ENCODE measurements around the gene MIER2.

The MIER2 gene

DNA sequence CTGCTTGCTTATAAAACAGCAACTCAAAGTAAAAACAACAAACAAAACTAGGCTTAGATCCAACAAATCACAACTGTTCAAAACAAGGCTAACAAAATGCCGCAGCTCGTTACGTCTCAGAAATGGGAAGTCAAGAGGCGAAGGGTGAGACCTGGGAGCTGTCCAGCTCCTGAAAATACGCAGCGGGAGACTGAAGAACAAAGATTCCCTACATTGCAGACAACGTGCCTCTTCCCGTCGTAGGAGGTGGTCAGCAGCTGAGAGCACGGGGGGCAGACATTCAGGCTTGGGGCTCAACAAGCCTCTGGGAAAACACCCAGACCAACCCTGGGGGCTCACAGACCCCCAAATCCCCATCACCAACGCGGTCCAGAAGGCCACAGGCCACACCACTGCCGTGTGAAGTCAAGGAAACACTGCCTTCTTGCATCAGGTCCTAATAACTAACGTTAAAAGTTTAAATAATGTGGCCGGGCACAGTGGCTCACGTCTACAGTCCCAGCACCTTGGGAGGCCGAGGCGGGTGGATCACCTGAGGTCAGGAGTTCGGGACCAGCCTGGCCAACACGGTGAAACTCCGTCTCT lies 66.9 kb downstream of the MIER2 start:
- TF ChIP-seq, protein P1, sequence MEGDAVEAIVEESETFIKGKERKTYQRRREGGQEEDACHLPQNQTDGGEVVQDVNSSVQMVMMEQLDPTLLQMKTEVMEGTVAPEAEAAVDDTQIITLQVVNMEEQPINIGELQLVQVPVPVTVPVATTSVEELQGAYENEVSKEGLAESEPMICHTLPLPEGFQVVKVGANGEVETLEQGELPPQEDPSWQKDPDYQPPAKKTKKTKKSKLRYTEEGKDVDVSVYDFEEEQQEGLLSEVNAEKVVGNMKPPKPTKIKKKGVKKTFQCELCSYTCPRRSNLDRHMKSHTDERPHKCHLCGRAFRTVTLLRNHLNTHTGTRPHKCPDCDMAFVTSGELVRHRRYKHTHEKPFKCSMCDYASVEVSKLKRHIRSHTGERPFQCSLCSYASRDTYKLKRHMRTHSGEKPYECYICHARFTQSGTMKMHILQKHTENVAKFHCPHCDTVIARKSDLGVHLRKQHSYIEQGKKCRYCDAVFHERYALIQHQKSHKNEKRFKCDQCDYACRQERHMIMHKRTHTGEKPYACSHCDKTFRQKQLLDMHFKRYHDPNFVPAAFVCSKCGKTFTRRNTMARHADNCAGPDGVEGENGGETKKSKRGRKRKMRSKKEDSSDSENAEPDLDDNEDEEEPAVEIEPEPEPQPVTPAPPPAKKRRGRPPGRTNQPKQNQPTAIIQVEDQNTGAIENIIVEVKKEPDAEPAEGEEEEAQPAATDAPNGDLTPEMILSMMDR (conservative IDR thresholded peaks at IDR 0.05; ENCODE audit: low read depth, low read length): no peak
- Histone ChIP-seq H2AFZ (ENCODE audit: low read depth) (no peak overlapping the region), H3K9ac (no peak overlapping the region), H3K27ac (no peak overlapping the region), H3K4me3 (IDR thresholded peaks at IDR 0.05; ENCODE audit: insufficient read depth, low read depth, low read length) (no peak overlapping the region), H3K27me3 (ENCODE audit: insufficient read depth, low read depth) (peaks cover 45% of the 10 kb centered on the region; the same call in 1 of the 2 replicates), H3K36me3 (ENCODE audit: insufficient read depth) (no peaks in the 10 kb centered on the region), H4K20me1 (ENCODE audit: insufficient read depth) (no peaks in the 10 kb centered on the region), H3K79me2 (ENCODE audit: insufficient read depth, low read depth) (no peaks in the 10 kb centered on the region), H3K4me2 (no peak overlapping the region), H3K4me1 (ENCODE audit: low read depth, poor library complexity, severe bottlenecking) (no peaks in the 10 kb centered on the region)

DNA sequence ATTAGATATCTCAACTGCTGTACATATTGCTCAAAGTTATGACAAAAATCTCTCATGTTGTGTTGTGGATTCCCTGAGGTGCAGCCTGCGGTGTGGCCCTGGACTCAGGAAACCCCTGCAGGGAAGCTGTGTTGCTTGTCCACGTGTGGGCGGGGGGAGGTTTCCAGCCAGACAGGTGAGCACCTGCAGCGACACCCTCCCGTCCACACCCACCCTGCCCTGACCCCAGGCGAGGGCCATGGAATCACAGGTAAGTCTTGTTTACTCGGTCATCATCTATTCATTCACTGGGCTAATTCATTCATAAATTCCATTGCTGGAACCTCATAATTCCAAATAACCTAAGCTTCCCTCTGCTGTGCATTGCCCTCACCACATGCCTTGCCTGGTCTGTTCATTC lies 67.5 kb downstream of the MIER2 start:
- no peak overlapping the region for H3K9ac ChIP-seq
- H3K79me2 ChIP-seq (ENCODE audit: insufficient read depth, low read depth): no peaks in the 10 kb centered on the region
- peaks cover 46% of the 10 kb centered on the region; the same call in 1 of the 2 replicates for H3K27me3 ChIP-seq (ENCODE audit: insufficient read depth, low read depth)
- no peak overlapping the region for H3K4me2 ChIP-seq
- H3K36me3 ChIP-seq (ENCODE audit: insufficient read depth): no peaks in the 10 kb centered on the region
- H4K20me1 ChIP-seq (ENCODE audit: insufficient read depth): no peaks in the 10 kb centered on the region
- H2AFZ ChIP-seq (ENCODE audit: low read depth): no peak overlapping the region
- H3K4me3 ChIP-seq (IDR thresholded peaks at IDR 0.05; ENCODE audit: insufficient read depth, low read depth, low read length): no peak overlapping the region
- TF ChIP-seq, protein P1 (conservative IDR thresholded peaks at IDR 0.05; ENCODE audit: low read depth, low read length): no peak
- H3K4me1 ChIP-seq (ENCODE audit: low read depth, poor library complexity, severe bottlenecking): no peaks in the 10 kb centered on the region
- H3K27ac ChIP-seq: no peak overlapping the region

DNA sequence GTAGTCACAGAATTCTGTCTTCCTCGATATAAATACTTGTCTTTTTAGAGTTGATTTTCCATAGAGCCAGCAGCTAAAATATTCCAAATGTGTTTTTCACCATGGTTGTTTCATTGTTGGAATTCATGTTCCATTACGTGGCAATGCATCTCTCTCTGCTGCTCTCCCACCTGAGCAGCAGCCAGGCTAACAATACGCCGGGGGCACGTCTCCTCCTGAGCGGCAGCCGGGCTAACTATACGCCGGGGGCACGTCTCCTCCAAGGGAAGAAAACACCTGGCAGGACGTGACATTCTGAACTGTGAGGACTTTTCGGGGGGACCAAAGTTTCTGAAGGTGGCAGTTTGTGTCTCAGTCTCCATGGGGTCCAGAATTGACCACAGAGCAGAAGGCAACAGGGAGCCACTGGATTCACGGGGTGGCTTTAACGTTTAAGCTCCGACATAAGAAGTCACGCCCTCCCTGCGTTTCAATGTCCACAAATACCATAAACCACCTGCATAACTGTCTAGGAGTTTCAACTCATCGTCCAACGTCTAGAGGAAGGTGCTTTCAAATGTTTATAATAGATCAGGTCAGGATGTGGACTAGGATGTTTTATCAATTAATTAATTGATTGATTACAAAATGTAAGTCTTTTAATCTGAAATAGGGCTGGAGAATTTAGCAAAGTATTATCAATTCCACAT lies 68.5 kb downstream of the MIER2 start:
- Histone ChIP-seq H3K27ac (no peak overlapping the region), H2AFZ (ENCODE audit: low read depth) (no peak overlapping the region), H4K20me1 (ENCODE audit: insufficient read depth) (no peaks in the 10 kb centered on the region), H3K4me3 (IDR thresholded peaks at IDR 0.05; ENCODE audit: insufficient read depth, low read depth, low read length) (no peak overlapping the region), H3K36me3 (ENCODE audit: insufficient read depth) (no peaks in the 10 kb centered on the region), H3K4me2 (no peak overlapping the region), H3K27me3 (ENCODE audit: insufficient read depth, low read depth) (peaks cover 47% of the 10 kb centered on the region; the same call in 1 of the 2 replicates), H3K4me1 (ENCODE audit: low read depth, poor library complexity, severe bottlenecking) (no peaks in the 10 kb centered on the region), H3K9ac (no peak overlapping the region), H3K79me2 (ENCODE audit: insufficient read depth, low read depth) (no peaks in the 10 kb centered on the region)
- TF ChIP-seq, protein P1 (conservative IDR thresholded peaks at IDR 0.05; ENCODE audit: low read depth, low read length): no peak

DNA sequence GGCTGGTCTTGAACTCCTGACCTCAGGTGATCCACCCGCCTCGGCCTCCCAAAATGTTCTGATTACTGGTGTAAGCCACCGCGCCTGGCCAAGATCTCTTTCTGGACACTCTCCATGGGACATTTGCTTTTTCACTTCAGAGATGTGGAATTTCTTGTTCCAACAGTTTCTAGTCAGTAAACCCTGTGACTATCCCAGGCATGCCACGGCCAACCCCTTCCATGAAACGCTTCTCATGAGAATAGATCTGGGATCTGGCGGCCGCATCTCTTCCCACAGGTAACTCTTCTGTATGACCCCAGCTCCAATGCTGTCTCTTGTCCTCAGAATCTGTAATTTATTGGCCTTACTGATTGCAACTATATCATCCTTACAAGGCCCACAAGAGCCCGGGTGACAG lies 69.6 kb downstream of the MIER2 start:
- no peak overlapping the region for H3K4me3 ChIP-seq (IDR thresholded peaks at IDR 0.05; ENCODE audit: insufficient read depth, low read depth, low read length)
- H3K27ac ChIP-seq: no peak overlapping the region
- no peaks in the 10 kb centered on the region for H3K79me2 ChIP-seq (ENCODE audit: insufficient read depth, low read depth)
- TF ChIP-seq, protein P1 (conservative IDR thresholded peaks at IDR 0.05; ENCODE audit: low read depth, low read length): no peak
- H3K9ac ChIP-seq: no peak overlapping the region
- no peaks in the 10 kb centered on the region for H3K4me1 ChIP-seq (ENCODE audit: low read depth, poor library complexity, severe bottlenecking)
- no peak overlapping the region for H2AFZ ChIP-seq (ENCODE audit: low read depth)
- H3K4me2 ChIP-seq: no peak overlapping the region
- no peaks in the 10 kb centered on the region for H3K36me3 ChIP-seq (ENCODE audit: insufficient read depth)
- H3K27me3 ChIP-seq (ENCODE audit: insufficient read depth, low read depth): peaks cover 43% of the 10 kb centered on the region; the same call in 1 of the 2 replicates
- no peaks in the 10 kb centered on the region for H4K20me1 ChIP-seq (ENCODE audit: insufficient read depth)
